Endometrial microvascular endothelial cells (primary cell): ENCODE data around the gene CLCNKA. TPM values are rescaled to one million over a fixed set of nuclear protein-coding genes. Genes with fewer than 3 reads are reported as not detected.
"Not testable (repeated sequence)": the region's sequence is repeated elsewhere in the genome, so short reads cannot be mapped to it uniquely, and the experiment has no call there.

Experiments used
- in situ Hi-C: cut with HindIII; loops from 2 replicates; pipeline ENCODE4 v1.10.0; 2017; ENCODE audit warnings: low sequenced_read_pairs, low pct_unique_long_range_greater_than_20kb; ENCODE audit errors: inconsistent ontology term
- total RNA-seq: library from RNA; depleted of rRNA; stranded (reverse); fragments of >200 nt; gene quantifications from one replicate; pipeline ENCODE4 v1.2.3, GENCODE V29; 2015; ENCODE audit errors: inconsistent ontology term

CLCNKA gene
- total RNA-seq, 1 donor from 2014 or later = not detected

GRCh38 chr1:16014509-16015482, 7.0 kb upstream of the CLCNKA start:
- in situ Hi-C loops = no loop called here

GRCh38 chr1:16015491-16015890, 6.3 kb upstream of the CLCNKA start:
- in situ Hi-C loops = no loop called here

- in situ Hi-C loops = no loop called here
Measured at GRCh38 chr1:16015960-16016901, 5.6 kb upstream of the CLCNKA start.

DNA sequence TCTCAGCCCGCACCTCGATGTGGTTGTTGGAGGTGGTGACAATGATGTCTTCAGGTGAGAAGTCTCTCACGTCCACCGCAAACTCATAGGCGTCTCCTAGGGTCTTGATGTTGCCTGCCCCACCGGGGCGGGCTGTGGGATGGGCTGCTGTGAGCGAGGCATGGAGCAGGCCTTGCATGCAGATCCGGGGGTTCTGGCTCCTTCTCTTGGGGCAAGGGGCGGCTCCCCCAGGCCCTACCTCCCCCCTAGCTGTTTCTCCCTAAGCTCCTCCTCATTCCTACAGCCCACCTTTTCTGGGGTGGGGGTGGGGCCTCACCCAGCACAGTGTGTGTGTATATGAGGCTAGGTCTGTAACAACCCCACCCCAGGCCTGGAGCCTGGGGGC, 4.8 kb upstream of the CLCNKA start:
- in situ Hi-C loops = no loop called here

DNA sequence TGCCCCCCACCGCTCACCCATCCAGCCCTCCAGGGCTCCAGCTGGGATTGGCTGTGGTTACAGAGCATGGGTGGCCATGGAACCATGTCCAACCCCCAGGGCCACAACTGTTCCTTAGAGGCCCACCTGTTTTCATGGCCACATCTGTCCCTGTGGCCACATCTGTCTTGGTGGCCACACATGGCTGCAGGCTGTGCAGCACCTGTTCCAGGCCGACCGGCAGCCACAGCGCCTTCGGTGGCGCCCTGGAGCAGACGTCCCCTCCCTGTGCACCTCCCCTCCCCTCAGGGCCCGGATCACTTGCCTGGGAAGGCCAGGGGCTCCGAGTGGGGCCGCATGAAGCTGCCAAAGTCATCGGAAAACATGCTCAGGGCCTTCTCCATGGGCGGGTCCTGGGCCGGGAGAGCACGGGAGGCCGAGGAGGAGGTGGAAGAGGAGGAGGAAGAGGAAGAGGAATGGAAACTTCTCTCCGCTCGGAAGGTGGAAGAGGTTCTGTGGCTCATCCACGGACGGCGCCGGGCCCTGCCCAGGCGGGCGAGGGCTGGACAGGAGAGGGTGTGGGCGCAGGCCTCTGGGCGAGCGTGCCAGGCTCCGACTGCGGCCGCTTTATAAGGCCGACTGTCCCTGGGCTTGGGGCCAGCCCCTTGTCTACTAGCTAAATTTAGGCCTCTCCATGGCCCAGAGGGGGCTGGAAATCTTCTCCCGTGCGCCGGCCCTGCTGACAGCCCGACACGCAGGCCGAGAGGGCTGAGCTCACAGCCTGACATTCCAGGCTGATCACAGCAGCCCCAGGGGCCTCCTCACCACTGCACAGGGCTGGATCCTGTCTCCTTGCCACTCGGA, 4.2 kb upstream of the CLCNKA start, which contains the start of gene HSPB7:
Gene HSPB7 (minus strand): TSS at position 583 of the 843 bp plus-strand sequence. CDS start 80 bp downstream, at position 503.
- in situ Hi-C loops = no loop called here

DNA sequence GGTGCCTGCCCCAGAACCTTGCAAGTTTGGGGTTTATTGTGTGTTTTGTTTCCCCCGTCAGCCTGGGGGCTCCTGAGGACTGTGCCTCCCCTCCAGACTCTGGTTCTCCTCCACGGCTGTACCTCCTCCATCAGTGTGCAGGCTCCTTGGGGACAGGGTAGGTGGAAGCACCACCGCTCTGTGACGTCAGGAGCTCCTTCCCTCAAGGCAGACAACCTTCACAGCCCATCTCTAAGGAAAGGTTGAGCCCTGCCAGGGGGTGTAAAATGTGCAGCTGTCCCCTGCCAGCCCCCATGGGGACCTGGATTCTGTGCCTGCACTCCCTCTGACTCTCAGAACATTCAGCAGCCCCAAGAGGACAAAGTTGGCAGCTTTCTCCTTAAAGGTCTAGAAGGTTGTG, 3.5 kb upstream of the CLCNKA start:
- in situ Hi-C loops = no loop called here

DNA sequence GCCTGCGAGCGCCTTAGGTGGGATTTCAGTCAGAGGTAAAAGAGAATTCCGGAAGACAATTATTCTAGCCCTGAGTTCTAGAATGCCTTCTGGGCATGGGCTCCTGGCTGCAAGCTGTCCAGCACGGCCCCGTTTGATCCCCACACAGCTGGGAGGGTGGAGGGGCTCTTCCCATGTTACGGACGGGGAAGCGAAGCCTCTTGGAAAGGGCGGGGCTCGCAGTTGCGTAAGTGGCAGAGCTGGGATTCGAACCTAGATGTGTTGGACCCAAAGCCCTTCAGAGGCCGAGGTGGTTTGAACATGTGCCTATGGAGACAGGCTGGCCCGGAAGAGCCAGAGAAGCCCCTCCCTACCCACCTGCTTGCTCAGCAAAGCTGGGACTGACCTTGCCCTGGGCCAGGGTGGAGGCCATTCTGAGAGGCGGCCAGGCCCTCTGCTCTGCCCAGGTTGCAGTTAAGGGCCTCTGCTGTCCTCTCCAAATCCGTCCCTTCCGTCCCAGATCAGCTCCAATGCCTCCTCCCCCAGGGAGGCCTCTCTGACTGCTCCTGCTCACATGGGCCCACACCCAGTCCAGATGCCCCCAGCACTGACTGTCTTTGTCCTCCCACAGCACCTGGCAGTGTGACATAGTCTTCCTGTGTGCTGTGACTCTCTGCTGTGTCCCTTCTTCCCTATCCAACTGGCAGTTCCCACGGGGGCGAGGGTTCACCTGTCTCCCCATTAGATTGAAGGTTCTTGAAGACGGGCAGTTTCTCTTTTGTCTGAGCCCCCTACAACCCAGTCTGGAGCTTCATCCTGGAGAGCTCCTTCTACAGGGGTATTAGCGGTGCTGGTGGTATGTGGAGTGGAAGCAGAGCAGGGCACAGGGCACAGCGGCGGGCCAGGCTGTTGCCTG, 2.8 kb upstream of the CLCNKA start:
- in situ Hi-C loops = no loop called here

DNA sequence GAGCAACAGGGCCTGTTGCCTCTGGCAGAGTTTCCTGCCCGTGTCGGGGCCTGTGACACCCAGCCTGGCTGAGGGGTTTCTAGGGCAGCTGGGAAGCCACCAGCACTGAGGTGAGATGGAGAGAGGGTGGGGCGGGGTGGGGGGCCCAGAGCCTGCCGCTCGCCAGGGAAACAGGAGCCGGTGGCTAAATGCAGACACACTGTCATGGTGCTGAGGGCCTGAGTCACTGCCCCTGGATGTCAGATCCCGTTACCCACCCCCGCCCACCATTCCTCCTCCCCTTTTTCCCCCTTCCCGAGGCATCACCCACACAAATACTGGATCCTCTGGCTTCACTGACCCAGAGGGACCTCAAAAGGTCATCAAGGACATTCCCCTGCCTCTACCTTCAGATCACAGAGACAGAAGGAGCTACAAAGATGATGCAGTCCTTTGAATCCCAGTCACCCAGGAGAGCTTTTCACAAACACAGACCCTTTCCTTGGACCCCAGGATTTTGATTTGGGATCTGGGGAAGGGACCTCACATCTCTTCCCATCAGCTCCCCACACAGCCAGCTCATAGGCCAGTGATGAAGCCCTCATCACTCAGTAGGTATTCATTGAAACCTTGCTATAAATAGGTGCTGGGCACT, 2.1 kb upstream of the CLCNKA start:
- in situ Hi-C loops = no loop called here

- in situ Hi-C loops = no loop called here
Measured at GRCh38 chr1:16020325-16020724, 1.5 kb upstream of the CLCNKA start.

DNA sequence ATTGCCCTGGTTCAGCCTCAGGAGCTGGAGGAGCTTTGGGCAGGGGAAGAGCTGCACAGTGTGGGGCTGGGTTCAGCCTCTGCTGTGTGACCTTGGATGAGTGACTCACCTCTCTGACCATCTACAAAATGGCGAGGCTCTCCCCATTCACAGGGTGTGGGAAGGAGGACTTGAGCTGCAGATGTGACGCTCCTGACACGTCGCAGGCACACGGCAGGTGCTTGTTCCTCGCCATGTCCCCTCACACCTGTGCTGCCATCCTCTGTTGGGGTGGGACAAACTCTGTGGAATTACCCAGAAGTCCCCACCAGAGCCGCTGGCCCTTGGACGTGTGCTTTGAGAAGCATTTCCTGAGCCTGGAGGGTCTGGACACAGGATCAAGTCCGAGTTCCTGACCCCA, 958 bp upstream of the CLCNKA start:
- in situ Hi-C loops = not testable (repeated sequence)

GRCh38 chr1:16022393-16022792, 557 bp downstream of the CLCNKA start:
- in situ Hi-C loops = no loop called here

- in situ Hi-C loops = no loop called here
Measured at GRCh38 chr1:16023050-16023653, 1.3 kb downstream of the CLCNKA start.

- in situ Hi-C loops = not testable (repeated sequence)
Measured at GRCh38 chr1:16026302-16026701, 4.5 kb downstream of the CLCNKA start.

- in situ Hi-C loops = no loop called here
Measured at GRCh38 chr1:16026723-16027484, 5.1 kb downstream of the CLCNKA start.

GRCh38 chr1:16028237-16029002, 6.6 kb downstream of the CLCNKA start:
- in situ Hi-C loops = no loop called here

- in situ Hi-C loops = not testable (repeated sequence)
Measured at GRCh38 chr1:16029003-16029268, 7.1 kb downstream of the CLCNKA start.
